Activated naive CD8-positive, alpha-beta T cell treated with anti-CD3 and anti-CD28 coated beads, Interleukin-2, amount 50 U/mL, for 24 hours (primary cell): ENCODE data around the gene SPNS1.
A peak's percentile ranks its signal among the peaks of the same experiment; 100 is the strongest.

Source experiments
- ATAC-seq: fragments of 150-1000 bp; cut with Tn5 transposase; one replicate; pipeline ENCODE4 v1.10.0; 2021
- DNase-seq: peaks from one replicate; pipeline ENCODE4 v3.0.0; 2021
- H3K27ac Mint-ChIP-seq: one replicate; pipeline ENCODE4 v1.8.0; 2021; ENCODE audit warnings: mild to moderate bottlenecking, mixed read lengths
- H3K27me3 Mint-ChIP-seq: one replicate; pipeline ENCODE4 v1.8.0; 2021; ENCODE audit warnings: mixed read lengths
- H3K36me3 Mint-ChIP-seq: one replicate; pipeline ENCODE4 v1.8.0; 2021; ENCODE audit warnings: low read depth, mixed read lengths
- H3K4me1 Mint-ChIP-seq: one replicate; pipeline ENCODE4 v1.8.0; 2021; ENCODE audit warnings: mixed read lengths
- H3K4me3 Mint-ChIP-seq: one replicate; pipeline ENCODE4 v1.8.0; 2021; ENCODE audit warnings: mild to moderate bottlenecking, moderate library complexity, mixed read lengths
- H3K9me3 Mint-ChIP-seq: one replicate; pipeline ENCODE4 v1.8.0; 2021; ENCODE audit warnings: mixed read lengths

The SPNS1 gene

DNA sequence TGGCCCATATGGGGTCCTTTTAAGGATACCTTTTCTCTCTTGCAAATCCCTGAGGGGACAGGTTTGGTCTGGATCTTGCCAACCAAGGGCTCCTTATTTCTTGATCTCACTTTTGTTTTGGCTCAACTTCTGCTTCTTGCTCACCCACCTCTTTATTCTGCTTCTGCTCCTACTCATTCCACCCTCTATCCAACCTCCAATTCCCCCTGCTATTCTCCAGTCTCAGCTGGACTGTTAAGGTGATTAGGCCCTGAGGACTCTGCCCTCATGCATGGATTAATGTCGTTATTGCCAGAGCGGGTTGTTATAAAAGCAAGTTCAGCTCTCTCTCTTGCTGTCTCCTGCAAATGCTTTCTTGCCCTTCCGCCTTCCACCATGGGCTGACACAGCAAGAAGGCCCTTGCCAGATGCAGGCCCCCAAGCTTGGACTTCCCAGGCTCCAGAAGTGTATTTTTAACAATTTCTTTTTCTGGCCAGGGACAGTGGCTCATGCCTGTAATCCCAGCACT lies 40.0 kb downstream of the SPNS1 start:
- H3K4me1 Mint-ChIP-seq, result peaks cover 59% of the 10 kb centered on the region
- H3K36me3 Mint-ChIP-seq, result peaks cover 2% of the 10 kb centered on the region
- no peak overlapping the region for H3K4me3 Mint-ChIP-seq
- peak overlapping the region; percentile 90 for H3K27ac Mint-ChIP-seq
- ATAC-seq (no peak), DNase-seq (no peak)
- H3K27me3 Mint-ChIP-seq, result no peaks in the 10 kb centered on the region
- no peaks in the 10 kb centered on the region for H3K9me3 Mint-ChIP-seq

DNA sequence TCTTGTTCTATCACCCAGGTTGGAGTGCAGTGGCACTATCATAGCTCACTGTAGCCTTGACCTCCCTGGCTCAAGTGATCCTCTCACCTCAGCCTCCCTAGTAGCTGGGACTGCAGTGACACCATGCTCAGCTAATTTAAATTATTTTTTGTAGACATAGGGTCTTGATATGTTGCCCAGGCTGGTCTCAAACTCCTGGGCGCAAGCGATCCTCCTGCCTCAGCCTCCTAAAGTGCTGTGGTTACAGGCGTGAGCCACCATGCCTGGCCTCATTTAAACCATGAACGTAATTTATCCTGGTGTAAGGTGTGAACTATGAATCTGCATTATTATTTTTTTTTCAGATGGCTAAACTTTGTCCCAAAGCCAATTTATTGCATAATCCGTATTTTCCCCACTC lies 47.6 kb downstream of the SPNS1 start:
- H3K36me3 Mint-ChIP-seq, result no peaks in the 10 kb centered on the region
- no peak for DNase-seq
- H3K27ac Mint-ChIP-seq, result peak overlapping the region; percentile 96
- no peaks in the 10 kb centered on the region for H3K9me3 Mint-ChIP-seq
- peaks cover 82% of the 10 kb centered on the region for H3K4me1 Mint-ChIP-seq
- no peak for ATAC-seq
- H3K27me3 Mint-ChIP-seq, result no peaks in the 10 kb centered on the region
- no peak overlapping the region for H3K4me3 Mint-ChIP-seq

- Mint-ChIP-seq H3K9me3 (no peaks in the 10 kb centered on the region), H3K36me3 (no peaks in the 10 kb centered on the region), H3K27me3 (no peaks in the 10 kb centered on the region), H3K4me1 (peaks cover 86% of the 10 kb centered on the region), H3K27ac (peak overlapping the region; percentile 28), H3K4me3 (no peak overlapping the region)
- ATAC-seq (no peak), DNase-seq (no peak)
Observed at GRCh38 chr16:29023279-29024277, 49.0 kb downstream of the SPNS1 start.

- ATAC-seq, result no peak
- H3K27ac Mint-ChIP-seq, result peak overlapping the region; percentile 28
- no peaks in the 10 kb centered on the region for H3K9me3 Mint-ChIP-seq
- no peaks in the 10 kb centered on the region for H3K36me3 Mint-ChIP-seq
- no peaks in the 10 kb centered on the region for H3K27me3 Mint-ChIP-seq
- DNase-seq, result no peak
- H3K4me3 Mint-ChIP-seq, result no peak overlapping the region
- peaks cover 91% of the 10 kb centered on the region for H3K4me1 Mint-ChIP-seq
Observed at GRCh38 chr16:29024278-29024677, 49.7 kb downstream of the SPNS1 start.

GRCh38 chr16:29025218-29025617 lies 50.6 kb downstream of the SPNS1 start:
- DNase-seq (peak; percentile 38), ATAC-seq (no peak)
- H3K9me3 Mint-ChIP-seq, result no peaks in the 10 kb centered on the region
- H3K4me1 Mint-ChIP-seq, result peaks cover 91% of the 10 kb centered on the region
- H3K36me3 Mint-ChIP-seq, result no peaks in the 10 kb centered on the region
- H3K4me3 Mint-ChIP-seq, result no peak overlapping the region
- no peaks in the 10 kb centered on the region for H3K27me3 Mint-ChIP-seq
- peak overlapping the region; percentile 69 for H3K27ac Mint-ChIP-seq

DNA sequence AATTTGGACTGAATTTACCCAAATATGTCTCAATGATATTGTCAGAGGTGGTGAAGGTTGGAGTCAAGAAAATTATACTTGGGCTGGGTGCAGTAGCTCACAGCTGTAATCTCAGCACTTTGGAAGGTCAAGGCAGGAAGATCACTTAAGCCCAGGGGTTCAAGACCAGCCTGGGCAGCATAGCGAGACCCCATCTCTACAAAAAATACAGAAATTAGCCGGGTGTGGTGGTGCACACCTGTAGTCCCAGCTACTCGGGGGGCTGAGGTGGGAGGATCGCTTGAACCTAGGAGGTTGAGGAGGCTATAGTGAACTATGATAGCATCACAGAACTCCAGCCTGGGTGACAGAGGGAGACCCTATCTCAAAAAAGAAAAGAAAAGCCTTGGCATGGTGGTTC lies 51.2 kb downstream of the SPNS1 start:
- peaks cover 91% of the 10 kb centered on the region for H3K4me1 Mint-ChIP-seq
- no peak overlapping the region for H3K4me3 Mint-ChIP-seq
- H3K27me3 Mint-ChIP-seq, result no peaks in the 10 kb centered on the region
- no peaks in the 10 kb centered on the region for H3K9me3 Mint-ChIP-seq
- H3K36me3 Mint-ChIP-seq, result no peaks in the 10 kb centered on the region
- ATAC-seq (no peak), DNase-seq (no peak)
- H3K27ac Mint-ChIP-seq, result peak overlapping the region; percentile 69

GRCh38 chr16:29028457-29029167 lies 54.0 kb downstream of the SPNS1 start:
- Mint-ChIP-seq H3K27me3 (no peaks in the 10 kb centered on the region), H3K4me3 (no peak overlapping the region), H3K27ac (peak overlapping the region; percentile 80), H3K36me3 (no peaks in the 10 kb centered on the region), H3K4me1 (peaks cover 63% of the 10 kb centered on the region), H3K9me3 (no peaks in the 10 kb centered on the region)
- DNase-seq (no peak), ATAC-seq (no peak)

GRCh38 chr16:29029168-29029994 lies 54.8 kb downstream of the SPNS1 start:
- Mint-ChIP-seq H3K27ac (peak overlapping the region; percentile 76), H3K9me3 (no peaks in the 10 kb centered on the region)
- peak; percentile 90 for DNase-seq

DNA sequence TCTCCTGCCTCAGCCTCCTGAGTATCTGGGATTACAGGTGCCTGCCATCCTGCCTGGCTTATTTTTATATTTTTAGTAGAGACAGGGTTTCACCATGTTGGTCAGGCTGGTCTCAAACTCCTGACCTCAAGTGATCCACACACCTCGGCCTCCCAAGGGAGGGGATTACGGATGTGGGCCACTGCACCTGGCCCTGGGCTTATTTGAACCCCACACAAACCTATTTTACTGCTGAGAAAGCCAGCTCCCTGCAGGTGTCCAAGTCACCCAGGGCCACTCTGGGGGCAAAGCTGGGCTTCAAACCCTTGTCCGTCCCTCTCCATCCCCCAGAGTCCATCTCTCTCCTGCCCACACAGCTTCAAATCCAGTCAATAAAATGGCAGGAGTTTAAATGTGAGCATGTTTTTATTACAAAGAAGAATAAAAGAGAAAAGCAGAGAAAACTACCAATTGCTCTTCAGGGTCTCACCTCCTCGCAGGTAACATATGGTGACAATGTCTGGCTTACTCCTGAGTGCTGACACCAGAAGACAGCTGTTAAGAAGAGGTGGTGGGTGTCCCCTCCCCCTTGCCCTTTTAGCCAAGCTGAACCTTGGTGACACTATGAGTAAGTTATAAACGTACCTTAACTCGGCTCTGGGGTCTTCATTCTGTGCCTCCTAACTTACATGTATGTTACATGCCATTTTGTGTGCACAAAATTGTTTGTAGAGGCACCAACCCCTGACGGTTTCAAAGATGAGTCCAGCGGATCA lies 55.7 kb downstream of the SPNS1 start:
- H3K36me3 Mint-ChIP-seq, result no peaks in the 10 kb centered on the region
- no peaks in the 10 kb centered on the region for H3K9me3 Mint-ChIP-seq
- H3K4me1 Mint-ChIP-seq, result peaks cover 47% of the 10 kb centered on the region
- DNase-seq (no peak), ATAC-seq (no peak)
- H3K27ac Mint-ChIP-seq, result no peak overlapping the region
- H3K4me3 Mint-ChIP-seq, result no peak overlapping the region
- no peaks in the 10 kb centered on the region for H3K27me3 Mint-ChIP-seq

More at GRCh38 chr16:29029168-29029994, 54.8 kb downstream of the SPNS1 start:
- peak; percentile 97 for ATAC-seq
- no peaks in the 10 kb centered on the region for H3K27me3 Mint-ChIP-seq
- peaks cover 56% of the 10 kb centered on the region for H3K4me1 Mint-ChIP-seq
- H3K36me3 Mint-ChIP-seq, result no peaks in the 10 kb centered on the region
- peak overlapping the region; percentile 41 for H3K4me3 Mint-ChIP-seq
